AG04449 (cell line): Measurements from ENCODE around the gene PFKFB2.

Source experiments
- CTCF ChIA-PET: fragments of 350-600 bp; formaldehyde crosslinking; extraction: SDS; loops from one replicate; lab custom pipeline; 2021; ENCODE audit warnings: antibody characterized with exemption; lab: Yijun Ruan, JAX
- POLR2A ChIA-PET: fragments of 400-600, 350-600 bp; formaldehyde crosslinking; extraction: SDS; loops from one replicate; lab custom pipeline; 2020; ENCODE audit warnings: antibody characterized with exemption, inconsistent platforms; lab: Yijun Ruan, JAX
- DNase-seq: peaks from one replicate; pipeline ENCODE4 v3.0.0-alpha.2; 2010; ENCODE audit warnings: low read depth, low spot score
- H3K4me3 ChIP-seq: 2 replicates; pipeline ENCODE4 v1.5.1; 2011; ENCODE audit warnings: low read depth, mild to moderate bottlenecking, control low read depth, low read length
- CTCF ChIP-seq: IDR thresholded peaks from one replicate; pipeline ENCODE4 v1.5.1; 2011; ENCODE audit warnings: mild to moderate bottlenecking, moderate library complexity, low read length, control low read depth, inconsistent platforms; ENCODE audit not compliant: insufficient read depth; ENCODE audit errors: missing control alignments

The PFKFB2 gene

GRCh38 chr1:207071426-207071825 is 18.4 kb downstream of the PFKFB2 start:
- ChIA-PET POLR2A (no interaction called here), CTCF (interaction anchor here (1.0 to 2.5 kb wide), 5 partner anchors 8 to 22 kb away, joined by 3 to 10 read pairs (median 5); partner anchors contain the start of gene PFKFB2)
- TF ChIP-seq CTCF = no peak
- DNase-seq = no peak
- H3K4me3 ChIP-seq = no peak overlapping the region

GRCh38 chr1:207072233-207072632 is 19.2 kb downstream of the PFKFB2 start:
- DNase-seq = no peak
- no peak overlapping the region for H3K4me3 ChIP-seq
- ChIA-PET CTCF (interaction anchor here (1.0 to 2.5 kb wide), 3 partner anchors 10 to 23 kb away, joined by 4 to 10 read pairs (median 4); no protein-coding TSS in a partner anchor), POLR2A (no interaction called here)
- TF ChIP-seq CTCF = no peak

GRCh38 chr1:207073906-207074820 is 21.1 kb downstream of the PFKFB2 start:
- DNase-seq = no peak
- ChIA-PET POLR2A (no interaction called here), CTCF (interaction anchor here (0.7 to 3.5 kb wide), 8 partner anchors 16 to 546 kb away, joined by 3 to 17 read pairs (median 4); no protein-coding TSS in a partner anchor)
- H3K4me3 ChIP-seq = no peak overlapping the region
- no peak for TF ChIP-seq CTCF

- ChIA-PET POLR2A (no interaction called here), CTCF (interaction anchor here (0.9 to 3.5 kb wide), 10 partner anchors 8 to 329 kb away, joined by 3 to 17 read pairs (median 4); partner anchors contain the start of gene PFKFB2)
- TF ChIP-seq CTCF = no peak
- no peak overlapping the region for H3K4me3 ChIP-seq
- DNase-seq = no peak
Measured at GRCh38 chr1:207076181-207076955, 23.3 kb downstream of the PFKFB2 start.

DNA sequence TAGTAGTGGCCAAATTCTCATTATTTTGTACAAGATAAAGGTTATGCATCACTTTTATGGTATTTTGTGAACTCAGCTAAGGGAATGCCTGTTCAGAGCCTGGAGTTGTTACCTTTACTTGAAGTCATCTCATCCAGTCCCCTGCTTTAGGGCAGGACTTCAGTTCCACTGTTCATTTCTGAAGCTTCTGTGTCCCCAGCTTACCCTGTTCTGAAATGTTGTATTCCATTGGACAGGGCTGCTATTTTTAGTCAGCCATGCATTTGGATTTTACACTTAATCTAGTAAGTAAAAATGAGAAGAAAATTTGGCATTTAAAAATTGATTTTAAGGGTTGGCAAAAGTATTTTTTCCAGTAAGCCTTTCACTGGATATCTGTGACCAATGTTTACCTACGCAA is 23.9 kb downstream of the PFKFB2 start:
- CTCF ChIA-PET = interaction anchor here (0.9 to 3.0 kb wide), 7 partner anchors 16 to 328 kb away, joined by 3 to 9 read pairs (median 4); partner anchors contain the start of gene PFKFB2
- POLR2A ChIA-PET = no interaction called here
- H3K4me3 ChIP-seq = no peak overlapping the region
- DNase-seq = no peak
- TF ChIP-seq CTCF = no peak
